Chondrocyte (in vitro differentiated cells): Measurements from ENCODE around the gene TNIP1. TPM values are rescaled to one million over a fixed set of nuclear protein-coding genes. Genes with fewer than 3 reads are reported as not detected.

Experiments
- DNase-seq: peaks from one replicate; pipeline ENCODE4 v3.0.0; 2021; ENCODE audit warnings: mixed read lengths, low spot score
- H3K27ac Mint-ChIP-seq: one replicate; pipeline ENCODE4 v1.8.0; 2021; ENCODE audit warnings: mild to moderate bottlenecking, moderate library complexity, mixed read lengths; ENCODE audit not compliant: unreplicated experiment
- H3K27me3 Mint-ChIP-seq: 2 replicates; pipeline ENCODE4 v1.8.0; 2021; ENCODE audit warnings: low read depth, mixed read lengths
- H3K36me3 Mint-ChIP-seq: 2 replicates; pipeline ENCODE4 v1.8.0; 2021; ENCODE audit warnings: low read depth, mixed read lengths
- H3K4me1 Mint-ChIP-seq: 2 replicates; pipeline ENCODE4 v1.8.0; 2021; ENCODE audit warnings: low read depth, mild to moderate bottlenecking, mixed read lengths
- H3K4me3 Mint-ChIP-seq: one replicate; pipeline ENCODE4 v1.8.0; 2021; ENCODE audit warnings: mild to moderate bottlenecking, moderate library complexity, mixed read lengths; ENCODE audit not compliant: unreplicated experiment
- H3K9me3 Mint-ChIP-seq: 2 replicates; pipeline ENCODE4 v1.8.0; 2021; ENCODE audit warnings: low read depth, mixed read lengths
- total RNA-seq: library from RNA; stranded (reverse); gene quantifications from 3 replicates; pipeline ENCODE4 v1.2.1, GENCODE V29; 2021
- TF ChIP-seq, protein P1 (sequence below): fragments of 200-600 bp; sonication (generic); IDR thresholded peaks from 2 replicates; pipeline ENCODE4 v1.5.0; 2021; ENCODE audit warnings: antibody characterized with exemption, mild to moderate bottlenecking, moderate library complexity

The TNIP1 gene
- total RNA-seq, 1 donor from 2014 or later, result 75.6 TPM

GRCh38 chr5:151024440-151025249 lies 56.2 kb downstream of the TNIP1 start:
- no peak for DNase-seq
- no peak overlapping the region for H3K27ac Mint-ChIP-seq
- no peaks in the 10 kb centered on the region for H3K27me3 Mint-ChIP-seq
- H3K4me3 Mint-ChIP-seq, result no peak overlapping the region
- TF ChIP-seq, protein P1, sequence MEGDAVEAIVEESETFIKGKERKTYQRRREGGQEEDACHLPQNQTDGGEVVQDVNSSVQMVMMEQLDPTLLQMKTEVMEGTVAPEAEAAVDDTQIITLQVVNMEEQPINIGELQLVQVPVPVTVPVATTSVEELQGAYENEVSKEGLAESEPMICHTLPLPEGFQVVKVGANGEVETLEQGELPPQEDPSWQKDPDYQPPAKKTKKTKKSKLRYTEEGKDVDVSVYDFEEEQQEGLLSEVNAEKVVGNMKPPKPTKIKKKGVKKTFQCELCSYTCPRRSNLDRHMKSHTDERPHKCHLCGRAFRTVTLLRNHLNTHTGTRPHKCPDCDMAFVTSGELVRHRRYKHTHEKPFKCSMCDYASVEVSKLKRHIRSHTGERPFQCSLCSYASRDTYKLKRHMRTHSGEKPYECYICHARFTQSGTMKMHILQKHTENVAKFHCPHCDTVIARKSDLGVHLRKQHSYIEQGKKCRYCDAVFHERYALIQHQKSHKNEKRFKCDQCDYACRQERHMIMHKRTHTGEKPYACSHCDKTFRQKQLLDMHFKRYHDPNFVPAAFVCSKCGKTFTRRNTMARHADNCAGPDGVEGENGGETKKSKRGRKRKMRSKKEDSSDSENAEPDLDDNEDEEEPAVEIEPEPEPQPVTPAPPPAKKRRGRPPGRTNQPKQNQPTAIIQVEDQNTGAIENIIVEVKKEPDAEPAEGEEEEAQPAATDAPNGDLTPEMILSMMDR, result no peak
- H3K9me3 Mint-ChIP-seq, result no peaks in the 10 kb centered on the region
- H3K4me1 Mint-ChIP-seq, result peaks cover 14% of the 10 kb centered on the region
- H3K36me3 Mint-ChIP-seq, result peaks cover 13% of the 10 kb centered on the region

DNA sequence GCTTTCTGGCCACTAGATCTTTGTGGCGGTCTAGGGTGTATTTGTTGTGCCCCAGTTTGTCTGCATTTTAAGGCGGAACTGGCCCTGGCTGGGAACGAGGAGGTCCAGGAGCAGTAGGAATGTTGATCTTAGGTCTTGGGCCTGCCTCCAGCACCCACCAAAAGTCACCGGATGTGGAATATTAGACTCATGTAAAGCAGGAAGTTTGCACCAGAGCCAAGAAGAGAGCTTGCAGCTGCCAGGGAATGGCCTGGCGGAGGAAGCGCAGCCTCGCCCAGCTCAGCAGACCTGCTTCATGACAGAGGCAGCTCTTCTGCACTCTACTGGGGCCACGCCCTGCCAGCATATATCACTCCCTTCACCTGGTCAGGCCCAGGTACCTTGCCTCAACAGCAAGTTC lies 57.2 kb downstream of the TNIP1 start:
- no peak overlapping the region for H3K27ac Mint-ChIP-seq
- no peaks in the 10 kb centered on the region for H3K9me3 Mint-ChIP-seq
- H3K27me3 Mint-ChIP-seq, result no peaks in the 10 kb centered on the region
- TF ChIP-seq, protein P1, result no peak
- DNase-seq, result no peak
- peaks cover 20% of the 10 kb centered on the region for H3K4me1 Mint-ChIP-seq
- H3K4me3 Mint-ChIP-seq, result no peak overlapping the region
- peaks cover 6% of the 10 kb centered on the region for H3K36me3 Mint-ChIP-seq

DNA sequence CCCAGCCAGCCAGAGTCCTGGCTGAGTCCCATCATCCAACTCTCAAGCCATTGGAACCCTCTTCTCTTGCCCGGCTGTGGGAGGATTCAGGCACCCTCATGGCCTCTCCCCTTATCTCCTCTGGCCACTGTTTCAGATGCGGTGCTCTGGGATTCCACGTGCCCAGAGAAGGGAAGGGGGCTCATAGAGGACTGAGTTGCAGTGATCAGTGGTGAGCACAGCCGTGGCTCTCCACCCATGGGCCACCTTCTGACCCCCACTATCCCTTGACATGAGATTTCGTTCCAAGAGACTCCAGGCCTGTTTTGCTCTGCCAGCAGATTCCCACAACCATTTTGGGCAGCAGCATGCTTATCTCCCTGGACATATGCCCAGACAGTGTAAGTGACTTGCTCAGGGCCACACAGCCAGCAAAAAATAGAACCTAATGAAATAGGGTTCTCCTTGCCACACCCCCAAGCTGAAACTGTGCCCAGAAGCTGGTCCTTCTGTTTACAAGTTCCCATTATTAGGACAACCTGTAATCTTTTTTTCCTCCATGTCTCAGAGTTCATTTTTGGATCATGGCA lies 57.7 kb downstream of the TNIP1 start:
- TF ChIP-seq, protein P1, result no peak
- no peaks in the 10 kb centered on the region for H3K9me3 Mint-ChIP-seq
- DNase-seq, result no peak

DNA sequence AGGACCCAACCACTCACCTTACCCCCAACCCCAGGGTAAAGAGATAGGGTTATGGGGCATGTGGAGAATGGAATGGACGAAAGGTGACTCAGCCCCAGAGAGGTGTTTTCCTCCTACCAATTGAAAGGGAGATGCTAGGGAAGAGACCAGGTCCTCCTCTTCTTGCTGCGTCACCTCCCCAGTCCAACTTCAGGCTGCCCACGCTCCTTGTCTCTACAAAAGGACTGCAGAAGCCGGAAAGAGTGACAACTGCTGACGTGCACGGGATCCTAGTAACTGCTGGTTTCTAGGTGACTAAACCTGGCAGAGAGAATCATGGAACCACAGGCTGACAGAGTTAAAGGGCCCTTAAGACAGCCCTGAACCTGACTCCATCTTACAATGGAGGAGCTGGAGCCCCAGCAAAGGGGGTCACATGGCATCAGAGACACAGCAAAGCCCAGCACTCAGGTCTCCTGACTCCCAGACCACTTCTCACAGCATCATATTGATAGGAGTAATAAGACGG lies 58.3 kb downstream of the TNIP1 start:
- no peak overlapping the region for H3K4me3 Mint-ChIP-seq
- DNase-seq, result no peak
- peaks cover 20% of the 10 kb centered on the region for H3K4me1 Mint-ChIP-seq
- H3K36me3 Mint-ChIP-seq, result no peaks in the 10 kb centered on the region
- TF ChIP-seq, protein P1, result no peak
- no peaks in the 10 kb centered on the region for H3K27me3 Mint-ChIP-seq
- no peaks in the 10 kb centered on the region for H3K9me3 Mint-ChIP-seq
- no peak overlapping the region for H3K27ac Mint-ChIP-seq

More for the DNA sequence above, 57.7 kb downstream of the TNIP1 start:
- Mint-ChIP-seq H3K4me3 (no peak overlapping the region), H3K4me1 (peaks cover 20% of the 10 kb centered on the region), H3K36me3 (peaks cover 1% of the 10 kb centered on the region), H3K27me3 (no peaks in the 10 kb centered on the region), H3K27ac (no peak overlapping the region)

DNA sequence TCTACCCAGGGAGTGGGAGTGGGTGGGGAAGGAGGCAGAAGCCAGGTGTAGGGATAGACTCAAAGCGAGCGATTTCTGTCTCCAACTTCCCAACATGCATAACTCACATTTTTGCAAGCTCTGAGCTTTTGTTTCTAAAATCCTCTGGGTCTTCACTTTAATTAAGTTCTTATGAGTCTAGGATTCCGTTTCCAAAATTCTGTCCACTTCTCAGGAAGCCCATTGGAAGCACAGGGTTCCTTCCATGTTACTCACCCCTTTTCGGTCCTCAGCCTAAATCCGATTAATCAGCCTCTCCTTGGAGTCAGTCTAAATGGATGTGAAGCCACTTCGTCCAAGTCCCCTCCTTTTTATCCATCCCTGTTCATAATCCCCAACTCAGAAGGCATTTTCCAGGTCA lies 59.1 kb downstream of the TNIP1 start:
- H3K4me3 Mint-ChIP-seq, result no peak overlapping the region
- DNase-seq, result no peak
- H3K9me3 Mint-ChIP-seq, result no peaks in the 10 kb centered on the region
- TF ChIP-seq, protein P1, result no peak
- H3K27ac Mint-ChIP-seq, result no peak overlapping the region
- no peaks in the 10 kb centered on the region for H3K27me3 Mint-ChIP-seq
- peaks cover 20% of the 10 kb centered on the region for H3K4me1 Mint-ChIP-seq
- no peaks in the 10 kb centered on the region for H3K36me3 Mint-ChIP-seq
